Stomach smooth muscle (tissue), 2 donors: ENCODE results near the gene NDFIP1.

ENCODE experiments used
- H3K27ac ChIP-seq: one replicate; pipeline ENCODE4 v1.7.0; 2013; ENCODE audit warnings: mild to moderate bottlenecking, low read length, inconsistent platforms
- H3K27me3 ChIP-seq, 2 donors: one replicate each; pipeline ENCODE4 v1.7.0; 2013; ENCODE audit warnings: low read length in 2 of 2; ENCODE audit not compliant: insufficient read depth in 2 of 2, control insufficient read depth in 1 of 2
- H3K36me3 ChIP-seq, 2 donors: one replicate each; pipeline ENCODE4 v1.7.0; 2013; ENCODE audit warnings: low read length in 2 of 2; ENCODE audit not compliant: control insufficient read depth in 2 of 2, insufficient read depth in 2 of 2
- H3K4me1 ChIP-seq: one replicate; pipeline ENCODE4 v1.7.0; 2013; ENCODE audit warnings: low read length; ENCODE audit not compliant: control insufficient read depth, insufficient read depth
- H3K4me3 ChIP-seq, 2 donors: one replicate each; pipeline ENCODE4 v1.7.0; 2013; ENCODE audit warnings: low read length in 2 of 2
- H3K9ac ChIP-seq, 2 donors: one replicate each; pipeline ENCODE4 v1.7.0; 2013; ENCODE audit warnings: low read length in 2 of 2, mild to moderate bottlenecking in 1 of 2
- H3K9me3 ChIP-seq, 2 donors: one replicate each; pipeline ENCODE4 v1.7.0; 2013; ENCODE audit warnings: low read length in 2 of 2; ENCODE audit not compliant: control insufficient read depth in 2 of 2
- donor health status: healthy.
- donor health status: Pancreatic carcinoma.

NDFIP1 gene, protein sequence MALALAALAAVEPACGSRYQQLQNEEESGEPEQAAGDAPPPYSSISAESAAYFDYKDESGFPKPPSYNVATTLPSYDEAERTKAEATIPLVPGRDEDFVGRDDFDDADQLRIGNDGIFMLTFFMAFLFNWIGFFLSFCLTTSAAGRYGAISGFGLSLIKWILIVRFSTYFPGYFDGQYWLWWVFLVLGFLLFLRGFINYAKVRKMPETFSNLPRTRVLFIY

DNA sequence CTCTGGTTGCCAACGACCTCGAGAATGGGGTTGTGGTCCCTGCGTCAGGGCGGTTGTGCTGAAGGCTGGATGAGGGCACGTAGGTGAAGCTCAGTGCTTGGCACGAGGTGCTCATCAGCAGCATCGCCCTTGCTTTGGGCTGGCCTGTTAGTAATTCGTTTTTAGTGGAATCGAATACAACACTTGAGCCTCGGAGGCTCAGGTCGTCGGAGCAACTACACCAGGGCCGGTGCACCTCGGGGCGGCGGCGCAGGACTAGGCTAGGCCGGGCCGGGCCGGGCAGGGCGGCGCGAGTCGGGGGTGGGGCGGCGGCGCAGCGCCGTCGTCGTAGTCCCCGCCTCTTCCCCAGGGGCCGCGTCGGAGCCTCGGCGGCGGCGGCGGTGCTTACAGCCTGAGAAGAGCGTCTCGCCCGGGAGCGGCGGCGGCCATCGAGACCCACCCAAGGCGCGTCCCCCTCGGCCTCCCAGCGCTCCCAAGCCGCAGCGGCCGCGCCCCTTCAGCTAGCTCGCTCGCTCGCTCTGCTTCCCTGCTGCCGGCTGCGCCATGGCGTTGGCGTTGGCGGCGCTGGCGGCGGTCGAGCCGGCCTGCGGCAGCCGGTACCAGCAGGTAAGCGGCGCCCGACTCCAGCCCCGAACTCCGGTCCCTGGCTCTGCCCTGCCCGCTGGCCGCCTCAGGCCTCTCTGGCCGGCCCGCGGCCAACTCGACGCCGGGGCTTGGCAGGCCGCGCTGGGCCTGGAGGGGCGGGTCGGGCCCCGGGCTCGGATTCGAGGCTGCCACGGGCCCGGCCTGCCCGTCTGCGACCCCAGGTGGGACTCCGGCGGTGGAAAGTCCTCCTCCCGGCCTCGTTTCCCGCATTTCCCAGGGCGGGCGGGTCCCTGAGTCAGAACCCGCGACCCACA, at the start of gene NDFIP1:
Gene NDFIP1, plus strand, starts transcription at position 348 of the 899 bp plus-strand sequence. Its CDS starts 196 bp downstream, at position 544.
- H3K9me3 ChIP-seq = no peaks in the 10 kb centered on the region
- no peaks in the 10 kb centered on the region for H3K36me3 ChIP-seq
- peak within 1 kb of the TSS; percentile 64 to 86 for H3K4me3 ChIP-seq
- peak within 1 kb of the TSS; percentile 93 to 94 for H3K9ac ChIP-seq
- no peaks in the 10 kb centered on the region for H3K27me3 ChIP-seq
- peak within 1 kb of the TSS; percentile 96 for H3K27ac ChIP-seq
- peaks cover 5% of the 10 kb centered on the region for H3K4me1 ChIP-seq

DNA sequence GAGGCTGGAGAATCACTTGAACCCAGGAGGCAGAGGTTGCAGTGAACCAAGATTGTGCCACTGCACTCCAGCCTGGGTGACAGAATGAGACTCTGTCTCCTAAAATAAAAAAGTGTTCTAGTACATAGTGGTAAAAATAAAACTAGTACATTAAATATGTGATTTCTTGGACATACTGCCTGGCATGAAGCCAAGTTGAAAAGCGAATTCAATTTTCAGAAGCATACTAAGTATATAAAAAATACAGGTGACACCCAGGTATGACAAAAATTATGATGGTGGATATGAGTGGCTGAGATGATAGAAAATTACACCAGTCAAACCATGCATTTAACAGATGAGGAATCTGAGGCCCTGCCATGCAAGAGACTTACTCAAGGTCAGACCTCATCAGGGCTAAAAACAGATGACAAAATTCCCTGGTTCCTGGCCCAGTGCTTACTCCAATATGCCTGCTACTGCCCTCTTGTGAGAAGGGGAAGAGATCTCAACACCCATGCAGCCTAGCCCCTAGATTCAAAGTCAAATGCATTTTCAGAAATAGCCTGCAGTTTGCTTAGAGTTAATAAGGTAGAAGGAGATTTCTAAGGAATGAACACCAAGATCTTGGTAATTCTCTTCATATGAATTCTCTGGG, 49.2 kb upstream of the NDFIP1 start:
- H3K36me3 ChIP-seq = no peaks in the 10 kb centered on the region
- H3K9me3 ChIP-seq = no peaks in the 10 kb centered on the region
- no peak overlapping the region for H3K27ac ChIP-seq
- no peaks in the 10 kb centered on the region for H3K27me3 ChIP-seq
- peaks cover 7% of the 10 kb centered on the region for H3K4me1 ChIP-seq
- H3K9ac ChIP-seq = no peak overlapping the region
- H3K4me3 ChIP-seq = no peak overlapping the region

DNA sequence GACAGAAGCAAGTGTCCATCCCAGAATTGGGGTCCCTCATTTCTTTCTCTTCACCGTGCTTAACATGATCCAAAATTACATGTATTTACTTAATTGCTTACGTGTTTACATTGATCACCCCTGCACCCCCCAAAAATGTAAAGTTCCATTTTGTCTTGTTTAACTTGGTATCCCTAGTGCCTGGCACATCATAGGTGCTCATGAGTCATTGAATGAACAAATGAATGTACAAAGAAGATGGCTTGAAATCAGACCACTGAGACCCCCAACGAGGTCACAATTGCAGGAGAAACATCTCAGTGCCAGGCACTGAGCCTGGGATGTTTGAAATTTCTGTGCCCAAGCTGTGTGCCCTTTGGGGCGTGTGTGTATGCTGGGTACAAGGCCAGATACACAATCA, 45.2 kb upstream of the NDFIP1 start:
- Histone ChIP-seq H3K27me3 (no peaks in the 10 kb centered on the region), H3K9me3 (no peaks in the 10 kb centered on the region), H3K9ac (no peak overlapping the region), H3K4me1 (peaks cover 10% of the 10 kb centered on the region), H3K4me3 (peak overlapping the region in 1 of 2 donors; percentile 57), H3K36me3 (no peaks in the 10 kb centered on the region), H3K27ac (no peak overlapping the region)

DNA sequence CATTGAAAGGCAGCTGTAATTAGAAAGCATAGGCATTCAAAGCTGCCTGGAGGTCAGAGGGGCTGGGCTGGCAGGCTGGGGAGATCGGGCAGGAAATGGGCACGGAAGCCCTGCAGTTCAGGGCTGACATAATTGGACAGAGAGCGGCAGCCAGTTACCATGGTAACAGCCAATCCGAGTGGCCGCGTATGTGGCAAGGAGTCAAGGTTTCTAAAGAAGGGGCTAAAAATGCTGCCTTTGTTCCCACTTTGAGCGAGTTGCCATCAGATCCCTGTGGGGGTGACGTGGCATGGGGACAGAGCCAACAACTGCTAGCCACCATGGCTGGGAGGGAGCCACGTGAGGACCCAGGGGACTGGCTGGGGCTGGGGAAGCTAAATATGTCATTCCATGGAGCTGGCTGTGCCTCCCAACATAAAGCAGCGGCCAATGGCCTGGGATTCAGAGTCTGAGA, 44.7 kb upstream of the NDFIP1 start:
- Histone ChIP-seq H3K36me3 (no peaks in the 10 kb centered on the region), H3K4me3 (peak overlapping the region in 1 of 2 donors; percentile 57), H3K27me3 (no peaks in the 10 kb centered on the region), H3K9ac (no peak overlapping the region), H3K27ac (no peak overlapping the region), H3K9me3 (no peaks in the 10 kb centered on the region), H3K4me1 (peaks cover 10% of the 10 kb centered on the region)

DNA sequence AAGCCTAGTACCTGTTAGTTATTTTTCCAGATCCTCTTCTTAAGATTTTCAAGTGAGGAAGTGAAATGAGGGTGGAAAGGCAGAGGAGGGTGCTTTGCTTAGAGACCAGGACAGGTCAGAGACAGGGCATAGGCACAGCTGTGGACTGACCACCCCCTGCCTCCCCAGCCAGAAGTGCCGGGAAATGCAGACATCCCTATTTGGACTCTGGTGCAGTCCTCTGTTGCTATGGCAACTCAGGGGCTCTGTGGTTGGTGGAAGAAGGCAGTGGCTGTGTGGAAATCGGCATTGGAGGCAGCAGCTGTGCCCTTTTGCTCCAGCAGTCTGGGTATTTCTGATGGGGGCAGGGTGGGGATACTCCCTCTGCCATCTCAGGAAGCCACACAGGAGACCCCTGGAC, 43.3 kb upstream of the NDFIP1 start:
- Histone ChIP-seq H3K9me3 (no peaks in the 10 kb centered on the region), H3K27ac (no peak overlapping the region), H3K4me3 (no peak overlapping the region), H3K27me3 (no peaks in the 10 kb centered on the region), H3K4me1 (peaks cover 10% of the 10 kb centered on the region), H3K36me3 (no peaks in the 10 kb centered on the region), H3K9ac (no peak overlapping the region)

DNA sequence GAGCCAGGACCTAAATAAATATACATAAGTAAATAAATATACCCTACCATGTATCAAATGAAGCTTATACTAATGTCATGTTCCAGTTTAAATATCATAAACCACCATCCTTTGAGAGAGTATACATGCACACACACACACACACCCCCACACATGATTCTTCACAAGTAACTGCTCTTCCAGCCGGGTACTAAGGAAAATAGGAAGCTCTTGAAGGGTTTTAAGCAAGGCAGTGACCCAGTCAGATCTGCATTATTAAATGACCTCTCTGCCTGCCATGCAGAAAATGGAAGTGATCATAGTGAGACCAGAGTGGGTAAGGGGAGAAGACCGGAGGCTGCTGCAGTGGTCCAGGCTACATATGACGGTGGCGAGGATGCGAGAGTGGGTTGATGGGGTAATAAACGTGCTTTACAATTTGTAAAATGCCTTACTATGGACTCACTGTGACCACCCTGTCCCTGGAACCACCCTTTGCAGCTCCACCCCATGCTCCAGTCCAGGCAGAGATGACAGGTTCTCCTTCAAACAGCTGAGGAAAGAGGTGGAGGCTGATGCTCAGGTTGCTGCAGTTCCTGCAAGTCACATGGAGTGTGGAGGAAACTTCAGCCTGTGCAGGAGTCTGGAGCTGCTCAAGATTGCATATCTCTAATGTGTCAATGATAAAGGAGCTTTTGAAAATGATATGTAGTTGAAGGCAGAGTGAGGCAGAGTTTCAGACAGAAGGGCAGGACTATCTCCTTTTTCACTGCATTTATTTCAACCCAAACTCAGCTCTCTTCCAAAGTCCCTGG, 38.8 kb upstream of the NDFIP1 start:
- H3K36me3 ChIP-seq = no peaks in the 10 kb centered on the region
- H3K27ac ChIP-seq = no peak overlapping the region
- no peaks in the 10 kb centered on the region for H3K9me3 ChIP-seq
- H3K4me3 ChIP-seq = no peak overlapping the region
- H3K27me3 ChIP-seq = no peaks in the 10 kb centered on the region
- H3K9ac ChIP-seq = no peak overlapping the region
- peaks cover 3% of the 10 kb centered on the region for H3K4me1 ChIP-seq

DNA sequence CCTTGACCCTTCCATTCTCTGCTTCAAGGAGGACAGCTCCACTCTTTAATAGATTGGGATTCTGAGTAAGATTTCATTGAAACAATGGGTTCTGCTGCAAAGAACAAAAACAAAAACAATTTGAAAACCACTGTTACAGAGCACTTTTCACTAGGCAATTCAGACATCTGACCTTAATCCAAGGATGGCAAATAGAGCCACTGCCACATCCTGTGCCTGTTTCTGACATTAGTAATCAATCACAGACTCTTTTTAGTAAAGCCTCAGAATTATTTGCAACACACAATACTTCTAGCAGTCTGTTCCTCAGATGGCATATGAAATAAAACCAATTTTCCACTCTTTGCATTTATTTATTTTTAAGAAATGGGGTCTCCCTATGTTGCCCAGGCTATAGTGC, 37.8 kb upstream of the NDFIP1 start:
- H3K36me3 ChIP-seq = no peaks in the 10 kb centered on the region
- H3K27me3 ChIP-seq = no peaks in the 10 kb centered on the region
- H3K9me3 ChIP-seq = no peaks in the 10 kb centered on the region
- H3K9ac ChIP-seq = no peak overlapping the region
- H3K27ac ChIP-seq = no peak overlapping the region
- no peak overlapping the region for H3K4me3 ChIP-seq
- H3K4me1 ChIP-seq = no peaks in the 10 kb centered on the region

DNA sequence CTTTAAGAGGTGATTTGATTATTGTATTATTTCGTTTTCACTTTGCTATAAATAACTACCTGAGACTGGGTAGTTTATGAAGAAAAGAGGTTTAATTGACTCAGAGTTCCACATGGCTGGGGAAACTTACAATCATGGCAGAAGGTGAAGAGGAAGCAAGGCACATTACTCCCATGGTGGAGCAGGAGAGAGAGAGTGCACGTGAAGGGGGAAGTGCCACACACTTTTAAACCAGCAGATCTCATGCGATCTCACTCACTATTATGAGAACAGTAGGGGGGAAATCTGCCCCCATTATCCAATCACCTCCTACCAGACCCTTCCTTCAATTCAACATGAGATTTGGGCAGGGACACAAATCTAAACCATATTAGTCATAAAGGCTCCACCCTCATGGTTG, 36.1 kb upstream of the NDFIP1 start:
- no peak overlapping the region for H3K27ac ChIP-seq
- H3K4me1 ChIP-seq = no peaks in the 10 kb centered on the region
- H3K36me3 ChIP-seq = no peaks in the 10 kb centered on the region
- H3K27me3 ChIP-seq = no peaks in the 10 kb centered on the region
- no peak overlapping the region for H3K4me3 ChIP-seq
- H3K9me3 ChIP-seq = no peaks in the 10 kb centered on the region
- H3K9ac ChIP-seq = no peak overlapping the region

DNA sequence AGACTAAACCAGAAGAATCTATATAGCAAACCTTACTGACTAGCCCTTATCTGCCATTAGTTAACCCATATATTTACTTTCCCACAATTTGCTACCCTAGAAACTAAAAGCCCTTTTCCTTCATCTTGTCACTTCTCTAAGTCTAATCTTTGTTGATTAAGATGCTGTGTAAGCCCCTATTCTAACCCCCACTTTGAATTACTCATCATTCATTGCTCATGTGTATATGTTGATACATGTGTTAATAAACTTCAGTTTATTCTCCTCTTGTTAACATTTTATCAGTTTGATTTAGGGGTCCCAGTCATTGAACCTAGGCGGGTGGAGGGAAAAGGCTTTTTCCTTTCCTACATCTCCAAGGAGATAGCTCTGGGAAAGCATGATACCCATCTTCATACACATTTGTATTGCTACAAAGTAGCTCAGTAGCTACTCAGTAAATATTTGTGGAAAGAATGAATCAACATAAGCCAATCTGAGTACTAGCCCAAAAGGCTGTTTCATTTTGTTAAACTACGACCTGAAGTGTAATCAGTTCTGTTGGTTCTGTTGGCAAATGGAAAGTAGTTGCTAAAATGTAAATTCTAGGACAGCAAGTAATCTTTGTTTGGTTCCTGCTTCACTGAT, 35.1 kb upstream of the NDFIP1 start:
- H3K27ac ChIP-seq = no peak overlapping the region

DNA sequence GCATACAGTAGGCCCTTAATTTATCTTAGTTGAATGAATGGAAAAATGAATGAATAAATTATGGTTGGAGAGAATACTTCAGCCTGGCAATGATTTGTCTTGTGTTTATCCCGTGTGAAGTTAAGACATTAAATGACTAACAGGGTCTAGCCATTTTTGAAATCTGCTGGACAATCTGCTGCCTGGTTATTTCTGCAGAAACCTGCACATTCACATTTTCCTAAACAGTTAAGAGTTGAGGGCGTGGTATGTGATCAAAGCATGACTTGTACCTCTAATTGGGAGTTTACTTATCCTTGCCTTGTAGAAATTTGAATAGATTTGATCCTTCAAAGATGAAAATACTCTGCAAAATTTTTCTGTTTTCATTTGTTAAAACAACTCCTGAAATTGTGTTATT, 34.6 kb upstream of the NDFIP1 start:
- no peaks in the 10 kb centered on the region for H3K27me3 ChIP-seq
- H3K36me3 ChIP-seq = no peaks in the 10 kb centered on the region
- H3K27ac ChIP-seq = no peak overlapping the region
- no peak overlapping the region for H3K4me3 ChIP-seq
- no peak overlapping the region for H3K9ac ChIP-seq
- no peaks in the 10 kb centered on the region for H3K9me3 ChIP-seq
- no peaks in the 10 kb centered on the region for H3K4me1 ChIP-seq

More for the DNA sequence above, 35.1 kb upstream of the NDFIP1 start:
- no peaks in the 10 kb centered on the region for H3K36me3 ChIP-seq
- H3K9ac ChIP-seq = no peak overlapping the region
- H3K9me3 ChIP-seq = no peaks in the 10 kb centered on the region
- no peak overlapping the region for H3K4me3 ChIP-seq
- no peaks in the 10 kb centered on the region for H3K4me1 ChIP-seq
- no peaks in the 10 kb centered on the region for H3K27me3 ChIP-seq
